HEK293T (cell line): ENCODE data around the gene EBF3.

Experiments used
- BHLHE40 ChIP-seq: fragments of 450-650 bp; IDR thresholded peaks from 2 replicates; pipeline ENCODE4 v1.6.1; 2016; ENCODE audit warnings: mild to moderate bottlenecking, moderate library complexity, borderline replicate concordance
- CTBP1 ChIP-seq: fragments of 450-650 bp; IDR thresholded peaks from 2 replicates; pipeline ENCODE4 v1.6.1; 2016; ENCODE audit warnings: borderline replicate concordance
- ELF4 ChIP-seq: fragments of 450-650 bp; IDR thresholded peaks from 2 replicates; pipeline ENCODE4 v1.6.1; 2017; ENCODE audit warnings: antibody characterized with exemption
- FOXA1 ChIP-seq: fragments of 450-650 bp; IDR thresholded peaks from 2 replicates; pipeline ENCODE4 v1.6.1; 2016; ENCODE audit warnings: mild to moderate bottlenecking
- FOXK2 ChIP-seq: fragments of 450-650 bp; IDR thresholded peaks from 2 replicates; pipeline ENCODE4 v1.6.1; 2016; ENCODE audit warnings: mild to moderate bottlenecking
- FOXM1 ChIP-seq: fragments of 450-650 bp; IDR thresholded peaks from 2 replicates; pipeline ENCODE4 v1.6.1; 2017; ENCODE audit warnings: mild to moderate bottlenecking, borderline replicate concordance
- HDGF ChIP-seq: fragments of 450-650 bp; IDR thresholded peaks from 2 replicates; pipeline ENCODE4 v1.6.1; 2017; ENCODE audit warnings: antibody characterized with exemption, borderline replicate concordance
- L3MBTL2 ChIP-seq: fragments of 450-650 bp; conservative IDR thresholded peaks from 2 replicates; pipeline ENCODE4 v1.6.1; 2016; ENCODE audit warnings: mild to moderate bottlenecking
- NFRKB ChIP-seq: fragments of 450-650 bp; IDR thresholded peaks from 2 replicates; pipeline ENCODE4 v1.6.1; 2016; ENCODE audit warnings: mild to moderate bottlenecking, moderate library complexity
- PKNOX1 ChIP-seq: fragments of 450-650 bp; IDR thresholded peaks from 2 replicates; pipeline ENCODE4 v1.6.1; 2016
- SUZ12 ChIP-seq: fragments of 450-650 bp; IDR thresholded peaks from 2 replicates; pipeline ENCODE4 v1.6.1; 2016; ENCODE audit warnings: mild to moderate bottlenecking
- TARDBP ChIP-seq: fragments of 450-650 bp; IDR thresholded peaks from 2 replicates; pipeline ENCODE4 v1.6.1; 2016
- ZNF384 ChIP-seq: fragments of 450-650 bp; IDR thresholded peaks from 2 replicates; pipeline ENCODE4 v1.6.1; 2016

DNA sequence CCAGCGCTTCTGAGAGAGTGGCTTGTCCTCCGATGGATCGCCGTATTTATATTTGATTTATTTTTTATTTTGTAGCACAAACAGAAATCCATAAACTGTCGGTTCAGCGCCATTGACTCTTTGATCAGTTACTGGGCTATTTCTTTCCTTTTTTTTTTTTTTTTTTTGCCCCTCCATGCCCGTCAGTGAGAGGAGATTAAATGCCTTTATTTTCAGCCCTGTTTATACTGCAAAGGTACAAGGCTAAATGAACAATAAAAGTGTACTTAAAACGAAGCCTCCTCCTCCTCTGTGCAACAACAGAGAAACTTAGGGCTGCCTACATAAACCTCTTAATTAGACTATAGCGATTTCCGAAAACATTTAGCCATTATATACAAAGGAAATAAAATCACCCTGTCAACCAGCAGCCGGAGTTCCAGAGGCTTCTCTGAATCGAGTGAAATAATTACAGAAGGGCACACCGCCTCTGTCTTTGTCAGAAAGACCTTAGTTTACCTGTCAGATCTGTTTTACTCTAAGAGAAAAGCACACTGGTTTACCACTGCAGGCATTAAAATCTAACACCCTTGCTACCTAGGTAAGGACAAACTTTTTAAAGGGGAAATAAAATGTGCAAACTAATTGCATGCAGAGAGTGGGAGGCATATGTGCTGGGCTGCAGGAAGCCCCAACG lies 3.5 kb downstream of the EBF3 start:
- TF ChIP-seq NFRKB (no peak), SUZ12 (no peak), BHLHE40 (no peak), FOXM1 (no peak), FOXK2 (no peak), ELF4 (no peak), ZNF384 (no peak), HDGF (no peak), CTBP1 (no peak), L3MBTL2 (no peak), TARDBP (no peak), FOXA1 (no peak), PKNOX1 (no peak)
